SK-N-SH (cell line): ENCODE measurements around the gene DDX39B. TPM values are rescaled to one million over a fixed set of nuclear protein-coding genes. Genes with fewer than 3 reads are reported as not detected.

ENCODE experiments used
- CTCF ChIA-PET: fragments of 300-600, 350-600 bp; formaldehyde crosslinking; extraction: SDS; loops from one replicate; lab custom pipeline; 2021; lab: Yijun Ruan, JAX
- POLR2A ChIA-PET: fragments of 350-600 bp; sonication (Branson Sonifier 250); formaldehyde crosslinking; extraction: SDS; loops from one replicate; lab custom pipeline; 2020; ENCODE audit warnings: antibody characterized with exemption, inconsistent platforms; lab: Yijun Ruan, JAX
- DNase-seq: peaks from one replicate; pipeline ENCODE4 v3.0.0; 2012
- H2AFZ ChIP-seq: fragments of 200-600 bp; sonication (generic); 2 replicates; pipeline ENCODE4 v1.8.1; 2016; ENCODE audit warnings: antibody characterized with exemption, mild to moderate bottlenecking, low read depth
- H3F3A ChIP-seq: fragments of 200-600 bp; sonication (generic); replicated peaks from 2 replicates; pipeline ENCODE3; 2016; ENCODE audit warnings: antibody characterized with exemption, mild to moderate bottlenecking; ENCODE audit not compliant: insufficient read depth
- H3K27ac ChIP-seq, 2 experiments: fragments of 200-500 bp in 1 of 2; fragments of 200-600 bp in 1 of 2; sonication (Bioruptor generic) in 1 of 2; sonication (generic), shearing (Covaris generic) in 1 of 2; 2 replicates each; pipeline versions ENCODE4 v1.5.1 to v1.6.1; 2014 to 2016; ENCODE audit warnings: low read depth in 2 of 2, inconsistent platforms in 1 of 2, low read length in 1 of 2, mild to moderate bottlenecking in 1 of 2, mixed read lengths in 1 of 2
- H3K27me3 ChIP-seq: fragments of 200-600 bp; sonication (generic), shearing (Covaris generic); 2 replicates; pipeline ENCODE4 v1.6.1; 2016; ENCODE audit warnings: mixed run types; ENCODE audit not compliant: insufficient read depth
- H3K36me3 ChIP-seq, 2 experiments: fragments of 200-500 bp in 1 of 2; fragments of 200-600 bp in 1 of 2; sonication (Bioruptor generic) in 1 of 2; sonication (generic) in 1 of 2; replicated peaks in 1 of 2; 2 replicates each; pipeline versions ENCODE3 to v1.5.1; 2014 to 2016; ENCODE audit warnings: low read length in 1 of 2, mild to moderate bottlenecking in 1 of 2; ENCODE audit not compliant: insufficient read depth in 2 of 2, control insufficient read depth in 1 of 2
- H3K4me1 ChIP-seq, 2 experiments: fragments of 200-500 bp in 1 of 2; fragments of 200-600 bp in 1 of 2; sonication (Bioruptor generic) in 1 of 2; sonication (generic), shearing (Covaris generic) in 1 of 2; 2 replicates each; pipeline versions ENCODE4 v1.5.1 to v1.6.1; 2014 to 2016; ENCODE audit warnings: low read depth in 1 of 2, low read length in 1 of 2, mixed run types in 1 of 2; ENCODE audit not compliant: insufficient read depth in 2 of 2, control insufficient read depth in 1 of 2
- H3K4me2 ChIP-seq: fragments of 200-600 bp; sonication (generic), shearing (Covaris generic); 2 replicates; pipeline ENCODE4 v1.6.1; 2017; ENCODE audit warnings: mixed run types
- H3K4me3 ChIP-seq, 2 experiments: fragments of 200-500 bp in 1 of 2; fragments of 200-600 bp in 1 of 2; sonication (Bioruptor generic) in 1 of 2; sonication (generic), shearing (Covaris generic) in 1 of 2; 2 replicates each; pipeline versions ENCODE4 v1.5.1 to v1.8.1; 2014 to 2016; ENCODE audit warnings: low read depth in 2 of 2, inconsistent platforms in 1 of 2, low read length in 1 of 2, mild to moderate bottlenecking in 1 of 2, mixed read lengths in 1 of 2, moderate library complexity in 1 of 2
- H3K79me2 ChIP-seq: fragments of 200-600 bp; sonication (generic); 2 replicates; pipeline ENCODE4 v1.8.1; 2017; ENCODE audit warnings: mild to moderate bottlenecking; ENCODE audit not compliant: insufficient read depth
- H3K9ac ChIP-seq: fragments of 200-600 bp; sonication (generic); 2 replicates; pipeline ENCODE4 v1.6.1; 2017; ENCODE audit warnings: mixed run types
- H3K9me2 ChIP-seq: fragments of 200-600 bp; sonication (generic); 2 replicates; pipeline ENCODE4 v1.6.1; 2017; ENCODE audit warnings: mixed run types
- H3K9me3 ChIP-seq: fragments of 200-600 bp; sonication (generic); 2 replicates; pipeline ENCODE4 v1.6.1; 2017; ENCODE audit warnings: mixed run types, mild to moderate bottlenecking, moderate library complexity
- H4K20me1 ChIP-seq: fragments of 200-600 bp; sonication (generic); 2 replicates; pipeline ENCODE4 v1.6.1; 2017; ENCODE audit warnings: mild to moderate bottlenecking, mixed run types; ENCODE audit not compliant: insufficient read depth
- EP300 ChIP-seq, 2 experiments: IDR thresholded peaks; 2 replicates each; pipeline versions ENCODE4 v1.4.0 to v1.6.1; 2012; ENCODE audit warnings: borderline replicate concordance in 1 of 2, low read depth in 1 of 2, low read length in 1 of 2
- FOXM1 ChIP-seq: IDR thresholded peaks from 2 replicates; pipeline ENCODE4 v1.4.0; 2012; ENCODE audit warnings: low read depth, mild to moderate bottlenecking
- GABPA ChIP-seq: IDR thresholded peaks from 2 replicates; pipeline ENCODE4 v1.4.0; 2012; ENCODE audit warnings: low read depth, mild to moderate bottlenecking
- GATA2 ChIP-seq: sonication (generic); formaldehyde crosslinking; IDR thresholded peaks from 2 replicates; pipeline ENCODE4 v1.5.0; 2020; ENCODE audit warnings: mild to moderate bottlenecking, missing genetic modification reagents
- JUND ChIP-seq: IDR thresholded peaks from 2 replicates; pipeline ENCODE4 v1.4.0; 2012
- MAX ChIP-seq: IDR thresholded peaks from 2 replicates; pipeline ENCODE4 v1.4.0; 2012; ENCODE audit warnings: low read depth
- PBX3 ChIP-seq: IDR thresholded peaks from 2 replicates; pipeline ENCODE4; 2012
- POLR2AphosphoS5 ChIP-seq: IDR thresholded peaks from 2 replicates; pipeline ENCODE4 v1.6.1; 2012; ENCODE audit warnings: low read depth, low read length
- RXRA ChIP-seq: IDR thresholded peaks from 2 replicates; pipeline ENCODE4 v1.4.0; 2012; ENCODE audit warnings: low read depth, mild to moderate bottlenecking, borderline replicate concordance
- TCF12 ChIP-seq: IDR thresholded peaks from 2 replicates; pipeline ENCODE4 v1.4.0; 2012
- USF1 ChIP-seq: IDR thresholded peaks from 2 replicates; pipeline ENCODE4 v1.4.0; 2012; ENCODE audit warnings: low read depth, borderline replicate concordance
- USF2 ChIP-seq: fragments of 150-350 bp; IDR thresholded peaks from 2 replicates; pipeline ENCODE4 v1.6.1; 2017; ENCODE audit warnings: antibody characterized with exemption, low read length, low read depth, borderline replicate concordance
- WGBS: methylation state at CpG from one replicate; pipeline ENCODE4 v1.1.6; 2017; ENCODE audit warnings: low lambda C conversion rate; 5-methylcytosine and 5-hydroxymethylcytosine counted together
- polyA plus RNA-seq, 3 experiments: library from polyadenylated mRNA; depleted of rRNA; stranded (reverse); fragments of >200 nt; gene quantifications; 2 replicates each; pipeline ENCODE4 v1.2.3, GENCODE V29; 2012

DDX39B gene
- polyA plus RNA-seq, 1 of the 3 experiments (the other 2 are of a cell fraction), result 502 TPM

- Histone ChIP-seq H3K27me3 (no peaks in the 10 kb centered on the region), H3K79me2 (peaks cover 8% of the 10 kb centered on the region; the same call in 1 of the 2 replicates), H3K4me1 (peaks cover 0 to 14% of the 10 kb centered on the region in 2 experiments; a peak in 2 of 4 replicates), H3K27ac (no peak overlapping the region), H3F3A (peaks cover 28% of the 10 kb centered on the region), H4K20me1 (peaks cover 32% of the 10 kb centered on the region), H3K9me2 (no peaks in the 10 kb centered on the region), H2AFZ (no peak overlapping the region), H3K36me3 (peaks cover 41 to 50% of the 10 kb centered on the region in 2 experiments), H3K4me2 (no peak overlapping the region), H3K4me3 (no peak overlapping the region), H3K9me3 (no peaks in the 10 kb centered on the region), H3K9ac (no peak overlapping the region)
- ChIA-PET POLR2A (interaction anchor here (0.6 to 1.2 kb wide), 2 partner anchors 12 to 443 kb away, joined by 3 to 4 read pairs; partner anchors contain the start of gene DDX39B), CTCF (interaction anchor here (1.1 kb wide), 1 partner anchor 11 kb away, joined by 4 read pairs; no protein-coding TSS in a partner anchor)
- 88% methylated on average over 6 of the region's 12 CpGs for WGBS
- TF ChIP-seq GATA2 (no peak), JUND (peak; percentile 3; the same call in 1 of the 2 replicates), FOXM1 (no peak), RXRA (no peak)
- no peak for DNase-seq
Measured at GRCh38 chr6:31529329-31530150, 12.3 kb downstream of the DDX39B start.

GRCh38 chr6:31528821-31529328, 12.9 kb downstream of the DDX39B start, which contains the start of gene MCCD1:
Gene MCCD1, plus strand, starts transcription at chr6:31528962. Its CDS starts 53 bp downstream, at chr6:31529015.
- H3K4me2 ChIP-seq, result no peak within 1 kb of the TSS
- no peak within 1 kb of the TSS for H3K9ac ChIP-seq
- H3K79me2 ChIP-seq, result peaks cover 7% of the 10 kb centered on the region; the same call in 1 of the 2 replicates
- POLR2A ChIA-PET, result interaction anchor here (1.2 kb wide), 1 partner anchor 13 kb away, joined by 4 read pairs; the partner anchor contains the start of gene DDX39B
- no peak within 1 kb of the TSS for H3K4me3 ChIP-seq
- peaks cover 35 to 43% of the 10 kb centered on the region in 2 experiments for H3K36me3 ChIP-seq
- no peak for TF ChIP-seq MAX
- TF ChIP-seq TCF12, result no peak
- no peak for TF ChIP-seq GABPA
- 0 out of 2 replicates have a peak, but pooled peaks have one; percentile 5 for TF ChIP-seq PBX3
- TF ChIP-seq USF2, result no peak
- no peak for TF ChIP-seq GATA2
- TF ChIP-seq RXRA, result no peak
- no peak for TF ChIP-seq FOXM1
- peak; percentile 13 for TF ChIP-seq POLR2AphosphoS5
- no peak for TF ChIP-seq USF1
- no peak for TF ChIP-seq EP300 (IDR thresholded peaks at IDR 0.05; ENCODE audit: borderline replicate concordance in 1 of 2, low read depth in 1 of 2, low read length in 1 of 2)
- TF ChIP-seq, all 33 proteins: peak for 2
- Histone ChIP-seq H3K9me3 (no peaks in the 10 kb centered on the region), H4K20me1 (peaks cover 26% of the 10 kb centered on the region), H2AFZ (no peak within 1 kb of the TSS), H3K27me3 (no peaks in the 10 kb centered on the region), H3K9me2 (no peaks in the 10 kb centered on the region), H3F3A (peaks cover 28% of the 10 kb centered on the region), H3K4me1 (peaks cover 0 to 14% of the 10 kb centered on the region in 2 experiments; a peak in 2 of 4 replicates), H3K27ac (no peak within 1 kb of the TSS)
- 90% methylated on average over 6 of the region's 7 CpGs for WGBS
- CTCF ChIA-PET, result interaction anchor here (0.7 to 1.1 kb wide), 2 partner anchors 10 to 11 kb away, joined by 3 to 4 read pairs; no protein-coding TSS in a partner anchor
- no peak for DNase-seq
